Spleen (tissue), 13 donors: ENCODE data around the gene OR1L6. TPM values are rescaled to one million over a fixed set of nuclear protein-coding genes. Genes with fewer than 3 reads are reported as not detected.

ENCODE experiments used
- DNase-seq: peaks from one replicate; pipeline ENCODE4 v3.0.0-alpha.2; 2020
- H3K27ac ChIP-seq, 8 donors: fragments of 200-600 bp; sonication (generic) in 7 of 8; 1 replicate in 4 of 8; 2 replicates in 4 of 8; pipeline versions ENCODE4 v1.5.0 to v1.8.0; 2016 to 2021; ENCODE audit warnings: inconsistent platforms in 4 of 8, mild to moderate bottlenecking in 4 of 8, moderate library complexity in 1 of 8
- H3K27me3 ChIP-seq, 7 donors: fragments of 200-600 bp; sonication (generic) in 6 of 7; replicated peaks in 1 of 7; 1 replicate in 4 of 7; 2 replicates in 3 of 7; pipeline versions ENCODE4 v1.5.0 to v1.8.0; 2016 to 2021; ENCODE audit warnings: inconsistent platforms in 3 of 7, mild to moderate bottlenecking in 1 of 7
- H3K36me3 ChIP-seq, 6 donors: fragments of 200-600 bp; sonication (generic) in 5 of 6; 1 replicate in 4 of 6; 2 replicates in 2 of 6; pipeline versions ENCODE4 v1.5.0 to v1.8.0; 2016 to 2021; ENCODE audit warnings: inconsistent platforms in 2 of 6
- H3K4me1 ChIP-seq, 6 donors: fragments of 200-600 bp; sonication (generic) in 5 of 6; 1 replicate in 3 of 6; 2 replicates in 3 of 6; pipeline versions ENCODE4 v1.5.0 to v1.8.0; 2016 to 2021; ENCODE audit warnings: inconsistent platforms in 3 of 6
- H3K4me3 ChIP-seq, 8 donors: fragments of 200-600 bp; sonication (generic) in 7 of 8; 1 replicate in 4 of 8; 2 replicates in 4 of 8; pipeline versions ENCODE4 v1.5.0 to v1.8.0; 2016 to 2021; ENCODE audit warnings: inconsistent platforms in 4 of 8, mild to moderate bottlenecking in 4 of 8, moderate library complexity in 2 of 8
- H3K9me3 ChIP-seq, 8 donors: fragments of 200-600 bp; sonication (generic) in 7 of 8; 1 replicate in 4 of 8; 2 replicates in 4 of 8; pipeline versions ENCODE4 v1.5.0 to v1.8.0; 2016 to 2021; ENCODE audit warnings: inconsistent platforms in 4 of 8
- CTCF ChIP-seq, 11 experiments: fragments of 200-600 bp in 7 of 11; fragments of 450-650 bp in 4 of 11; sonication (generic) in 4 of 11; IDR thresholded peaks in 8 of 11; conservative IDR thresholded peaks in 3 of 11; 1 replicate in 7 of 11; 2 replicates in 4 of 11; pipeline versions ENCODE4 v1.4.0 to v1.8.0; 2016 to 2021; ENCODE audit warnings: antibody characterized with exemption in 11 of 11, inconsistent platforms in 4 of 11, mild to moderate bottlenecking in 1 of 11
- POLR2A ChIP-seq, 3 donors: fragments of 450-650 bp; IDR thresholded peaks; one replicate each; pipeline ENCODE4 v1.5.1; 2017; ENCODE audit warnings: antibody characterized with exemption in 3 of 3, mild to moderate bottlenecking in 1 of 3
- POLR2AphosphoS5 ChIP-seq, 3 donors: sonication (generic); formaldehyde crosslinking; IDR thresholded peaks; one replicate each; pipeline ENCODE4 v1.5.1; 2017; ENCODE audit warnings: antibody characterized with exemption in 3 of 3
- WGBS, 5 donors: extraction: QIAGEN DNeasy Blood & Tissue Kit in 3 of 5; methylation state at CpG; one replicate each; pipeline versions ENCODE4 v1.1.5 to v1.1.7; 2013 to 2018; 5-methylcytosine and 5-hydroxymethylcytosine counted together
- intact Hi-C: fragments of 100-400 bp; cut with DNase I; formaldehyde crosslinking; loops from one replicate; pipeline ENCODE4 v1.15.0; 2023; ENCODE audit warnings: low total_unique reads
- long read RNA-seq, 2 donors: transcript quantifications; one replicate each; lab custom pipeline, GENCODE V29; 2026
- polyA plus RNA-seq, 3 donors: library from polyadenylated mRNA; stranded (reverse); fragments of 200-250 nt; gene quantifications; one replicate each; pipeline ENCODE4 v1.2.1, GENCODE V29; 2013
- total RNA-seq, 7 donors: library from RNA; depleted of rRNA in 3 of 7; stranded (reverse); fragments of >200 nt in 3 of 7; fragmentation: NEBNext Ultra II Directional in 4 of 7; extraction: Animal tissue kit (Norgen Biotek cat#: 25700) in 4 of 7; gene quantifications; one replicate each; pipeline versions ENCODE4 v1.1.0 to v1.2.1, GENCODE V29; 2016 to 2021
- donor health status: healthy with polysubstance abuse.
- donor health status: DM: no; HTN: no; CAD: no; lungs with moderate emphysema.
- donor health status: DM: no; HTN: no; CAD: no.
- donor health status: Bipolar disorder and iron deficiency.
- donor health status: healthy.
- donor health status: DM: no; HTN: no; CAD: no.
- donor health status: DM: yes; HTN: yes; CAD: no.

Gene OR1L6
- not detected for total RNA-seq
- not detected for polyA plus RNA-seq
- long read RNA-seq, donor 1, result 0 reads
- long read RNA-seq, donor 2, result 0 reads

GRCh38 chr9:122742003-122742402 is at the start of gene OR1L6:
Gene OR1L6 (plus strand): TSS chr9:122742303. CDS start chr9:122749848, 7,545 bp downstream.
- Histone ChIP-seq H3K4me1 (peaks cover 0 to 4% (median 0%) of the 10 kb centered on the region in 6 donors), H3K9me3 (peaks cover 0 to 48% (median 20%) of the 10 kb centered on the region in 8 donors), H3K4me3 (no peak within 1 kb of the TSS), H3K27ac (no peak within 1 kb of the TSS), H3K36me3 (no peaks in the 10 kb centered on the region), H3K27me3 (no peaks in the 10 kb centered on the region)
- DNase-seq, result no peak
- no peak for TF ChIP-seq POLR2AphosphoS5 (IDR thresholded peaks at IDR 0.05)
- TF ChIP-seq POLR2A (IDR thresholded peaks at IDR 0.05), result no peak
- TF ChIP-seq CTCF (IDR thresholded peaks at IDR 0.05 in 8 of 11, conservative IDR thresholded peaks at IDR 0.05 in 3 of 11), result no peak
- intact Hi-C loops, result no loop called here
- WGBS, 5 donors, result 79 to 87% (median 82%) methylated on average over 6 of the region's 6 CpGs

- no peak for TF ChIP-seq POLR2AphosphoS5 (IDR thresholded peaks at IDR 0.05)
- no peak for TF ChIP-seq POLR2A (IDR thresholded peaks at IDR 0.05)
- TF ChIP-seq CTCF (IDR thresholded peaks at IDR 0.05 in 8 of 11, conservative IDR thresholded peaks at IDR 0.05 in 3 of 11), result no peak
- no peaks in the 10 kb centered on the region for H3K4me1 ChIP-seq
- no peaks in the 10 kb centered on the region for H3K27me3 ChIP-seq
- intact Hi-C loops, result no loop called here
- H3K4me3 ChIP-seq, result no peak overlapping the region
- H3K9me3 ChIP-seq, result peaks cover 0 to 33% (median 24%) of the 10 kb centered on the region in 8 donors
- H3K36me3 ChIP-seq, result no peaks in the 10 kb centered on the region
- no peak for DNase-seq
- 90 to 100% (median 97%) methylated on average over 1 of the region's 1 CpG for WGBS, 5 donors
- no peak overlapping the region for H3K27ac ChIP-seq
Observed at GRCh38 chr9:122695696-122696095, 46.4 kb upstream of the OR1L6 start.

- 87 to 92% (median 90%) methylated on average over 7 of the region's 7 CpGs for WGBS, 5 donors
- no peak for DNase-seq
Observed at GRCh38 chr9:122718038-122718437, 24.1 kb upstream of the OR1L6 start.

GRCh38 chr9:122719218-122719617 is 22.9 kb upstream of the OR1L6 start:
- no peak for DNase-seq
- no peak overlapping the region for H3K4me3 ChIP-seq
- intact Hi-C loops, result no loop called here
- no peaks in the 10 kb centered on the region for H3K4me1 ChIP-seq
- H3K9me3 ChIP-seq, result peaks cover 0 to 93% (median 70%) of the 10 kb centered on the region in 8 donors
- WGBS, 5 donors, result 69 to 84% (median 72%) methylated on average over 4 of the region's 4 CpGs
- TF ChIP-seq POLR2A (IDR thresholded peaks at IDR 0.05) (no peak), POLR2AphosphoS5 (IDR thresholded peaks at IDR 0.05) (no peak), CTCF (IDR thresholded peaks at IDR 0.05 in 8 of 11, conservative IDR thresholded peaks at IDR 0.05 in 3 of 11) (no peak)
- H3K27me3 ChIP-seq, result no peaks in the 10 kb centered on the region
- no peak overlapping the region for H3K27ac ChIP-seq
- H3K36me3 ChIP-seq, result no peaks in the 10 kb centered on the region

More at GRCh38 chr9:122718038-122718437, 24.1 kb upstream of the OR1L6 start:
- intact Hi-C loops, result no loop called here
- Histone ChIP-seq H3K27ac (no peak overlapping the region), H3K27me3 (no peaks in the 10 kb centered on the region), H3K4me1 (no peaks in the 10 kb centered on the region), H3K9me3 (peaks cover 0 to 87% (median 61%) of the 10 kb centered on the region in 8 donors), H3K36me3 (no peaks in the 10 kb centered on the region), H3K4me3 (no peak overlapping the region)
- TF ChIP-seq POLR2AphosphoS5 (IDR thresholded peaks at IDR 0.05) (no peak), POLR2A (IDR thresholded peaks at IDR 0.05) (no peak), CTCF (IDR thresholded peaks at IDR 0.05 in 8 of 11, conservative IDR thresholded peaks at IDR 0.05 in 3 of 11) (no peak)
